ENCODE data around the gene SSMEM1. TPM values are rescaled to one million over a fixed set of nuclear protein-coding genes. Genes with fewer than 3 reads are reported as not detected.

The SSMEM1 gene
- total RNA-seq, 2 experiments from 2014 or later, result not detected

GRCh38 chr7:130191791-130192190 is 15.9 kb upstream of the SSMEM1 start:
- Mint-ChIP-seq H3K27me3 (no peaks in the 10 kb centered on the region), H3K9me3 (no peaks in the 10 kb centered on the region), H3K4me3 (no peak overlapping the region), H3K36me3 (ENCODE audit: low read depth) (peaks cover 62% of the 10 kb centered on the region), H3K4me1 (no peaks in the 10 kb centered on the region), H3K27ac (no peak overlapping the region)
- DNase-seq, result no peak
- ChIA-PET CTCF (interaction anchor here (1.0 kb wide), 1 partner anchor 8 kb away, joined by 5 read pairs; no protein-coding TSS in a partner anchor), POLR2A (interaction anchor here (1.7 kb wide), 1 partner anchor 13 kb away, joined by 7 read pairs; the partner anchor contains the start of gene TMEM209)

GRCh38 chr7:130195396-130195795 is 12.3 kb upstream of the SSMEM1 start:
- H3K4me1 Mint-ChIP-seq, result peaks cover 7% of the 10 kb centered on the region
- ChIA-PET CTCF (no interaction called here), POLR2A (interaction anchor here (2.4 kb wide), 1 partner anchor 10 kb away, joined by 17 read pairs; the partner anchor contains the start of gene TMEM209)
- no peaks in the 10 kb centered on the region for H3K27me3 Mint-ChIP-seq
- no peak for DNase-seq
- H3K27ac Mint-ChIP-seq, result no peak overlapping the region
- no peaks in the 10 kb centered on the region for H3K9me3 Mint-ChIP-seq
- H3K4me3 Mint-ChIP-seq, result no peak overlapping the region
- H3K36me3 Mint-ChIP-seq (ENCODE audit: low read depth), result peaks cover 64% of the 10 kb centered on the region

DNA sequence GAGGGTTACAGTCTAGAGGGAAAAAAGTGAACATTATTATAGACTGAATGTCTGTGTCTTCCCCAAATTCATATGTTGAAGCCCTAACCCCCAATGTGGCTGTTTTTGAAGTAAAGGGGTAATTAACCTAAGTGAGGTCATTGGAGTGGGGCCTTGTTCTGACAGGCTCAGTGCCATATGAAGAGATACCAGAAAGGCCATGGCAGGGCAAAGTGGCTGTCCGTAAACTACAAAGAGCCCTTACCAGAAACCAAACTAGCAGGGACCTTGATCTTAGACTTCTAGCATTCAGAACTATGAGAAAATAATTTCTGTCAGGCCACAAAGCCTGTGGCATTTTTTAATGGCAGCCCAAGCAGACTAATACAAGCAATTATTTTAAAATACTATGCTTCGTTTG is 11.2 kb upstream of the SSMEM1 start:
- Mint-ChIP-seq H3K9me3 (no peaks in the 10 kb centered on the region), H3K27me3 (no peaks in the 10 kb centered on the region), H3K4me3 (no peak overlapping the region), H3K4me1 (peaks cover 12% of the 10 kb centered on the region), H3K36me3 (ENCODE audit: low read depth) (peaks cover 63% of the 10 kb centered on the region), H3K27ac (no peak overlapping the region)
- ChIA-PET CTCF (no interaction called here), POLR2A (no interaction called here)
- DNase-seq, result no peak

- no peak overlapping the region for H3K4me3 Mint-ChIP-seq
- no peaks in the 10 kb centered on the region for H3K9me3 Mint-ChIP-seq
- no peak overlapping the region for H3K27ac Mint-ChIP-seq
- no peak for DNase-seq
- POLR2A ChIA-PET, result no interaction called here
- peaks cover 16% of the 10 kb centered on the region for H3K4me1 Mint-ChIP-seq
- no peaks in the 10 kb centered on the region for H3K27me3 Mint-ChIP-seq
- CTCF ChIA-PET, result no interaction called here
- peaks cover 63% of the 10 kb centered on the region for H3K36me3 Mint-ChIP-seq (ENCODE audit: low read depth)
Measured at GRCh38 chr7:130197094-130197493, 10.6 kb upstream of the SSMEM1 start.

DNA sequence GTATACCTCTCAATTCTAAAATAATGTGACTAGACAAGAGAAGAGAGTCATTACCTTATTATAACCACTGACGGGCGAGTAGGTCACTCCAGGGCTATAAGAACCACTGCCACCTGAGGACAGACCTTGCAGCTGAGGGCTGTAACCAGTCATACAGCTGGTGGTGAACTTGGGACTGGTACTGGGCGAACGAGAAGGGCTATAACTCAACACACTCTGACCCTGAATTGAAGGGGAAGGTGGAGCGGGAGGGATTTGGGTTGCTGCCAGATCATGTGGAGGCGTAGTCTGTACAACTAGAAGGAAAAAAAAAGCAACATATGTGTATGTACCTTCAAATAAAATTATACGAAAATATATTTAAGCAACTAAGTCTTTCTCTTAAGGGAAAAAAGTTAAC is 5.9 kb upstream of the SSMEM1 start:
- Mint-ChIP-seq H3K9me3 (no peaks in the 10 kb centered on the region), H3K27ac (no peak overlapping the region), H3K4me3 (no peak overlapping the region), H3K4me1 (peaks cover 43% of the 10 kb centered on the region), H3K36me3 (ENCODE audit: low read depth) (peaks cover 51% of the 10 kb centered on the region), H3K27me3 (no peaks in the 10 kb centered on the region)
- ChIA-PET POLR2A (no interaction called here), CTCF (interaction anchor here (0.9 kb wide), 1 partner anchor 11 kb away, joined by 3 read pairs; no protein-coding TSS in a partner anchor)
- no peak for DNase-seq

DNA sequence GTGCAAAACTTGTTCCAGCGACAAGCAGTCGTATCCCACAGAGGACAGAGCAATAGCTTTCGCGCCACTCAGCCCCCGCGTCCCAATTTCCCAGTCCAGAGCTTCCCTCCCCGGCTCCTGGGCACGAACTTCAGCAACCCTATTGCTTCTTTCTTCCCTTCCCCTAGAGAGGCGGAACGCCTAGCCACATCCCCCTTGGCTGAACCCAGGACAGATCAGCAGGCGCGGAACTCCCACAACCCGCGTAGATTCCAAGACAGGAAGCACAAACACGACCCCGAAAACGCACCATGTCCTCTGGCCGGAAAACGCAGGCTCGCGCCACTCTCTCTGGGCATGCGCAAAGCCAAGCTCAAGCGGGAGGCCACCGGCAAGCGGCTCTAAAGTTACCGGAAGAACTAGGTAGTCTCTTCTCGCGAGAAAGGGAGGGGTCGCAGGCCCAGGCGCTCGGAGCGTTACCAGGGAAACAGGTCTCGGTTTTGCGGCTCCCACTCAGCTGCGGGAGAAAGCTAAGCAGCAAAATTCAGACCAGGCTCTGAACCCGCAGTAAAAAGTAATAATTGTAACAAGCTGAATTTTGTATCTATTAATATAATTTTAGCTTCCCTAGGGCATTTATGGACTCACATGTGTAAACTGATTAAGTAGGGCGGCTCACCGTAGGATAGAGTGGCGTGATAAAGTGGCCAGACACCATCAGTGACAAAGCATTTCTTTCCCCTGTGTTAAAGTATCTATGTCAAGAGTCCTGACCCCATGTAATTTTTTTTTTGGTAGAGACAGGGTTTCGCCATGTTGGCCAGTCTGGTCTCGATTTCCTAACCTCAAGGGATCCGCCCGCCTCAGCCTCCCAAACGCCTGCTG is 2.3 kb upstream of the SSMEM1 start, which contains the start of gene TMEM209:
Gene TMEM209 (minus strand): TSS at position 323 of the 864 bp plus-strand sequence. CDS start 31 bp downstream, at position 292.
- CTCF ChIA-PET, result interaction anchor here (0.8 to 2.3 kb wide), 9 partner anchors 9 to 627 kb away, joined by 3 to 9 read pairs (median 4); partner anchors contain the start of genes CEP41 and KLHDC10
- POLR2A ChIA-PET, result interaction anchor here (0.6 to 2.2 kb wide), 23 partner anchors 8 to 772 kb away, joined by 3 to 27 read pairs (median 4); partner anchors contain the start of genes CEP41, KLHDC10, STRIP2 and ZC3HC1

GRCh38 chr7:130207033-130207432 is 627 bp upstream of the SSMEM1 start:
- POLR2A ChIA-PET, result interaction anchor here (0.7 kb wide), 1 partner anchor 36 kb away, joined by 3 read pairs; no protein-coding TSS in a partner anchor

More for the DNA sequence above, 2.3 kb upstream of the SSMEM1 start, which contains the start of gene TMEM209:
- Mint-ChIP-seq H3K4me1 (peaks cover 42% of the 10 kb centered on the region), H3K9me3 (no peaks in the 10 kb centered on the region), H3K27ac (peak within 1 kb of the TSS; percentile 94), H3K27me3 (no peaks in the 10 kb centered on the region), H3K36me3 (ENCODE audit: low read depth) (peaks cover 26% of the 10 kb centered on the region), H3K4me3 (peak within 1 kb of the TSS; percentile 97)
- DNase-seq, result peak; percentile 95

DNA sequence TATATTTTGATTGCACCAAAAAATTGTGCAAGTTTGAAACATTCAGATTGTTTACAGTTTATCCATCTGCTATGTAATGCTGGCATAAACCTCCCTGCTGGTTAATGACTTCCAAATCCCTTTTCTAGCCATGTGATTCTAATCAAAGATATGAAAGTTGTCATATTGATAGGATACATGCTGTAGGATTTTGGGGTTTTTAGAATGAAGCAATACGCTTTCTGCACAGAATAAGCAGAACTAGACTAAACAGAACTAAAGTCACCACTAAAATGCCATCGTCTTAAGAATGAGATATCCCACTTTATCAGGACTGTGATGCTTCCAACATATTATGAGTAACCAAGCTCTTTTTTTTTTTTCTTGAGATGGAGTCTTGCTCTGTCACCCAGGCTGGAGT is 856 bp downstream of the SSMEM1 start:
- peaks cover 25% of the 10 kb centered on the region for H3K4me1 Mint-ChIP-seq
- no peak for DNase-seq
- no peak overlapping the region for H3K4me3 Mint-ChIP-seq
- H3K27ac Mint-ChIP-seq, result no peak overlapping the region
- ChIA-PET CTCF (interaction anchor here (1.0 kb wide), 1 partner anchor 18 kb away, joined by 3 read pairs; no protein-coding TSS in a partner anchor), POLR2A (no interaction called here)
- peaks cover 4% of the 10 kb centered on the region for H3K36me3 Mint-ChIP-seq (ENCODE audit: low read depth)
- H3K27me3 Mint-ChIP-seq, result peaks cover 4% of the 10 kb centered on the region
- H3K9me3 Mint-ChIP-seq, result no peaks in the 10 kb centered on the region

More at GRCh38 chr7:130207033-130207432, 627 bp upstream of the SSMEM1 start:
- CTCF ChIA-PET, result interaction anchor here (0.7 kb wide), 1 partner anchor 355 kb away, joined by 5 read pairs; no protein-coding TSS in a partner anchor
- peaks cover 33% of the 10 kb centered on the region for H3K4me1 Mint-ChIP-seq
- no peak overlapping the region for H3K4me3 Mint-ChIP-seq
- H3K36me3 Mint-ChIP-seq (ENCODE audit: low read depth), result peaks cover 16% of the 10 kb centered on the region
- H3K9me3 Mint-ChIP-seq, result no peaks in the 10 kb centered on the region
- peaks cover 3% of the 10 kb centered on the region for H3K27me3 Mint-ChIP-seq
- no peak overlapping the region for H3K27ac Mint-ChIP-seq
- no peak for DNase-seq

DNA sequence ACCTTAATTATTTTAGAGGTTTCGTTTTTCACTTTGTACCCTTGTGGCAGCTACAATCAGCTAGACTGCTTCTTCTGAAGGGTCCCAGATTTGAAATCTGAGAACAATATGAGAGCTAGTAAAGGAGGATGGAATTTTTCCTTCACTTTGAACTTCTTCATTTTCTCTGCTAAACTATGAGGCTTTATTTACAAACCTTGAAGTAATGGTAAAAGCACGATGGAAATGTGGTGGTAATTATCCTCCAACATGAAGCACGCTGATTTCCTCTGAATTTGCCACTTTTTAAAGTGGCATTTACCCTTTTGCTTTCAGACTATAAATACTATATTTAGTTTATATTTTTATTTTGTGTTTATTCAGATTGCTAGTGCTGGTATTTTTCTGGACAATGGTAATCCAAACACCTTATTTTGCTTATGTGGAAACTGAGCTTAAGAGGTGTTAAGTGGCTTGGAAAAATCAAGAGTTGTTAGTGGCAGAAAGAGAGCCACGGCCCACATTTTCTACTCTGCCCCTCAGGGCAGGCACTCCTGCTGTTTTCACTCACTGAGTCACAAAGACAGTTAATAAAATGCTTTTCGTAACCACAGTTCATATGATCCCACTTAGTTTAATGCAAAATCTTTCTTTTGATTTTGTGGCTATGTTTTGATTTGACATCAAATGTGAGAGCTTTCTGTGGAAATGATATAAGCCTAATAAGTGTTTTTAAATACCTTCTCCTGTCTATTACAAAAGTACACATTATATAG is 2.7 kb downstream of the SSMEM1 start:
- Mint-ChIP-seq H3K27ac (no peak overlapping the region), H3K4me1 (peaks cover 12% of the 10 kb centered on the region), H3K27me3 (peaks cover 7% of the 10 kb centered on the region), H3K36me3 (ENCODE audit: low read depth) (no peaks in the 10 kb centered on the region), H3K9me3 (no peaks in the 10 kb centered on the region), H3K4me3 (no peak overlapping the region)
- no peak for DNase-seq
- ChIA-PET CTCF (interaction anchor here (0.8 kb wide), 1 partner anchor 33 kb away, joined by 3 read pairs; no protein-coding TSS in a partner anchor), POLR2A (no interaction called here)

- Mint-ChIP-seq H3K4me3 (no peak overlapping the region), H3K9me3 (no peaks in the 10 kb centered on the region), H3K36me3 (ENCODE audit: low read depth) (no peaks in the 10 kb centered on the region), H3K27ac (no peak overlapping the region), H3K27me3 (peaks cover 14% of the 10 kb centered on the region), H3K4me1 (no peaks in the 10 kb centered on the region)
- ChIA-PET CTCF (interaction anchor here (1.2 kb wide), 1 partner anchor 8 kb away, joined by 3 read pairs; the partner anchor contains the start of gene TMEM209), POLR2A (interaction anchor here (0.9 kb wide), 1 partner anchor 8 kb away, joined by 3 read pairs; no protein-coding TSS in a partner anchor)
- no peak for DNase-seq
Measured at GRCh38 chr7:130213828-130214227, 6.2 kb downstream of the SSMEM1 start.

DNA sequence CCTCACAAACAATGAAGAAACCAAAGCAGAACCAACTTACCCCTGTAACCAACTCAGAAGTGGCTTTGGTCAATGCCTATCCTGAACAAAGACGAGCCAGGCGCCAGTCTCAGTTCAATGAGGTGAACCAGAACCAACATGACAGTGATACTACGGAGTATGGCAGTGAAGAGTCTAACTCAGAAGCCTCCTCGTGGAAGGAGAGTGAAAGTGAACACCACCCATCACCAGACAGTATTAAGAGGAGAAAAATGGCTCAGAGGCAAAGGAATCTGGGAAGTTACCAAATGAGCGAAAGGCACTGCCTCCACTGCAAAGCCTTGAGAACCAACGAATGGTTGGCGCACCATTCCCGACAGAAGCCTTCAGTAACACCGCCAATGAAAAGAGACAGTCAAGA is 8.4 kb downstream of the SSMEM1 start:
- ChIA-PET CTCF (no interaction called here), POLR2A (interaction anchor here (0.7 kb wide), 1 partner anchor 11 kb away, joined by 3 read pairs; the partner anchor contains the start of gene TMEM209)
- Mint-ChIP-seq H3K4me1 (no peaks in the 10 kb centered on the region), H3K27me3 (peaks cover 14% of the 10 kb centered on the region), H3K27ac (no peak overlapping the region), H3K4me3 (no peak overlapping the region), H3K36me3 (ENCODE audit: low read depth) (no peaks in the 10 kb centered on the region), H3K9me3 (no peaks in the 10 kb centered on the region)
- DNase-seq, result no peak

- Mint-ChIP-seq H3K27ac (no peak overlapping the region), H3K4me1 (no peaks in the 10 kb centered on the region), H3K36me3 (ENCODE audit: low read depth) (no peaks in the 10 kb centered on the region), H3K27me3 (peaks cover 13% of the 10 kb centered on the region), H3K4me3 (no peak overlapping the region), H3K9me3 (no peaks in the 10 kb centered on the region)
- DNase-seq, result no peak
- ChIA-PET POLR2A (no interaction called here), CTCF (no interaction called here)
Measured at GRCh38 chr7:130216750-130217149, 9.1 kb downstream of the SSMEM1 start.
